HG03095 (cell line): ENCODE data around the gene FUT2.
"Not testable (repeated sequence)": the region's sequence is repeated elsewhere in the genome, so short reads cannot be mapped to it uniquely, and the experiment has no call there.

Source experiments
- ATAC-seq: cut with Tn5 transposase; IDR thresholded peaks from one replicate; pipeline ENCODE4 v1.9.1; 2021; ENCODE audit warnings: moderate library complexity; ENCODE audit not compliant: unreplicated experiment

Gene FUT2

GRCh38 chr19:48670699-48671445 is 24.9 kb upstream of the FUT2 start:
- ATAC-seq: no peak

- ATAC-seq: no peak
Measured at GRCh38 chr19:48671446-48671995, 24.2 kb upstream of the FUT2 start.

DNA sequence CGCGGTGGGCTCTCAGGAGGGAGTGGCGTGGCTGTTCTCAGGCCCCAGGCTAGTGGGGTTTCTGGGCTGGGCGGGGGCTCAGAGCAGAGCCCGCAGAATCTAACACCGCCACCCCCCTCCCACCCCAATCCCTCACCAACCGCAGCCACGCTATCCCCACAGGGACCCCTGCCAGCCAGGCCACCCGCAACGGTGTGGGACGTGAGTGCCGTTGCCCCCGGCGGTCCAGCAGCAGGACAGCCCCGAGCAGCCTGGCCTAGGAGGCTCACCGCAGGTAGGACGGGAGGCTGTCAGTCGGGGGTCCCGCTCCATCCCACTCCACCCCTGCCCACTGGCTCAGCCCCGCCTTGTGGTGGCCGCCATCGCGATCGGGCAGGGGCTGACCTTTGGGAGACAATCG is 22.8 kb upstream of the FUT2 start, which contains the start of gene NTN5:
Gene NTN5 (minus strand): TSS at position 24 of the 400 bp plus-strand sequence. CDS start 2,031 bp downstream, outside the sequence.
- ATAC-seq: no peak

- ATAC-seq: no peak
Measured at GRCh38 chr19:48673436-48674100, 22.2 kb upstream of the FUT2 start.

GRCh38 chr19:48674216-48674809 is 21.5 kb upstream of the FUT2 start:
- no peak for ATAC-seq

GRCh38 chr19:48674921-48675824 is 20.6 kb upstream of the FUT2 start:
- ATAC-seq: no peak

DNA sequence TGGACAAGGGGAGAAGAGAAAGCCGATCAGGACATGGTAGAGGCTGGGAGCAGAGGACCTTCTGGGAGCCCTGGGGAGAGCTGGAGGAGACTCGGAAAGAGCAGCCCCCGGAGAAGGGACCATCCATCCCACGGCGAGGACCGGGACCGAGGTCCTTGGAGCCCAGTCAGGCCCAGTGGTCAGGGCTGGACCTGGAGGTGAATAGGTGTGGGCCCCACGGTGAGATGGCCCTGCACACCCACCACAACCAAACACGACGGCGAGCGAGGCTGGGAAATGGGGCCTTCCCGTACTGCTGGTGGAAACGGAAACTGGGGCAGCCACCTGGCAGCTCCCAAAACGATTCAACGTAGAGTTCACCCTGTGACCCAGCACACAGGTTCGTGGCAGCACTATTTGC is 19.3 kb upstream of the FUT2 start:
- ATAC-seq: no peak

- ATAC-seq: no peak
Measured at GRCh38 chr19:48676887-48677286, 18.9 kb upstream of the FUT2 start.

- ATAC-seq: no peak
Measured at GRCh38 chr19:48678201-48678600, 17.6 kb upstream of the FUT2 start.

DNA sequence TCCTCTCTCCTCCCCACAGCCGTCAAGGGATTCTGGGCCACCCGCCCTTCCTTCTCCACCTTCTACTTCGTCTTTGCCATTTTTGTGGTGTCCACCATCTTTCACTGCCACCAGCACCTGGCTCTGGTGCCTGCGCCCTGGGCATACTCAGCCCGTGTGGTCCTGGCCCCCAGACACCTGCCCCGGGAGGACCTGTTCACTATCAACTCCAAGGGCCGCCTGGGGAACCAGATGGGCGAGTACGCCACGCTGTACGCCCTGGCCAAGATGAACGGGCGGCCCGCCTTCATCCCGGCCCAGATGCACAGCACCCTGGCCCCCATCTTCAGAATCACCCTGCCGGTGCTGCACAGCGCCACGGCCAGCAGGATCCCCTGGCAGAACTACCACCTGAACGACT is 15.8 kb upstream of the FUT2 start:
- not testable (repeated sequence) for ATAC-seq

DNA sequence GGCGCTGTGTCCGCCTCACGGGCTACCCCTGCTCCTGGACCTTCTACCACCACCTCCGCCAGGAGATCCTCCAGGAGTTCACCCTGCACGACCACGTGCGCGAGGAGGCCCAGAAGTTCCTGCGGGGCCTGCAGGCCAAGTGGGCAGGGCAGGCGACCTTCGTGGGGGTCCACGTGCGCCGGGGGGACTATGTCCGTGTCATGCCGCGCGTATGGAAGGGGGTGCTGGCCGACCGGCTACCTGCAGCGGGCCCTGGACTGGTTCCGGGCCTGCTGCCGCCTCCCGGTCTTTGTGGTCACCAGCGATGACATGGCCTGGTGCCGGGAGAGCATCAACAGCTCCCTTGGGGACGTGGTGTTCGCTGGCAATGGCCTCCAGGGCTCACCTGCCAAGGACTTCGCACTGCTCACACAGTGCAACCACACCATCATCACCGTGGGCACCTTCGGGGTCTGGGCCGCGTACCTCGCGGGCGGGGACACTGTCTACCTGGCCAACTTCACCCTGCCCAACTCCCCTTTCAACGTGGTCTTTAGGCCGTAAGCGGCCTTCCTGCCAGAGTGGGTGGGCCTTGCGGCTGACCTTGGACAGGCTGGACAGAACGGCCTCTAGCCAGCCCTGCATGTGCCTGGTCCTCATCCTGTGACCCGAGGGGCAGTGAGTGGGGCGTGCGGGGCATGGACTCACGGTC is 15.2 kb upstream of the FUT2 start:
- ATAC-seq: no peak

DNA sequence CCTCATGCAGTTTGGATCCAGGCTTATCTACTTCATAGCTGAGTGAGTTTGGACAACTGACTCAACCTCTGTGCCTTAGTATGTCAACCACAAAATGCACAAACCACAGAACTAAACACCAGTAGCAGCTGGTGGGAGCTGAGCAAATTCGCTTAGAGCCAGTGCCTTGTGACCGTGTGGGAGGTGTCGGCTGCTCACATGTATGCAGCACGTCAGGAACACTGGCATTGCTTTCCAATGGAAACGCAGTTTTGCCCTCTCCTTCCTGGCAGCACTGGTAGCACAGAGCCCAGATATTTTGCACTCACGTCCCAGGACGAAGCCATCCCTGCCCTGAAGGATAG is 14.7 kb upstream of the FUT2 start:
- no peak for ATAC-seq

GRCh38 chr19:48683349-48683748 is 12.4 kb upstream of the FUT2 start:
- ATAC-seq: no peak

DNA sequence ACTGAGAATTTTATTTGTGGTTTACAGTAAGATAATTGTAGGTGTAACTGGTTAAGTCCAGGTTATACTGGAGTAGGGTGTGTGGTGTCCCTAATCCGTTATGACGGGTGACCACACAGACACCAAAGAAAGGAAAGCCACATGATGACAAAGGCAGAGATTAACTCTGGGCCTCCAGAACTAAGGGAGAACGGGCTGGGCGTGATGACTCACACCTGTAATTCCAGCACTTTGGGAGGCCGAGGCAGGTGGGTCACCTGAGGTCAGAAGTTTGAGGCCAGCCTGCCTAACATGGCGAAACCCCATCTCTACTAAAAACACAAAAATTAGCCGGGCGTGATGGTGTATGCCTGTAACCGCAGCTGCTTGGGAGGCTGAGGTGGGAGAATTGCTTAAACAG is 10.2 kb upstream of the FUT2 start:
- no peak for ATAC-seq

- no peak for ATAC-seq
Measured at GRCh38 chr19:48686088-48686487, 9.7 kb upstream of the FUT2 start.

DNA sequence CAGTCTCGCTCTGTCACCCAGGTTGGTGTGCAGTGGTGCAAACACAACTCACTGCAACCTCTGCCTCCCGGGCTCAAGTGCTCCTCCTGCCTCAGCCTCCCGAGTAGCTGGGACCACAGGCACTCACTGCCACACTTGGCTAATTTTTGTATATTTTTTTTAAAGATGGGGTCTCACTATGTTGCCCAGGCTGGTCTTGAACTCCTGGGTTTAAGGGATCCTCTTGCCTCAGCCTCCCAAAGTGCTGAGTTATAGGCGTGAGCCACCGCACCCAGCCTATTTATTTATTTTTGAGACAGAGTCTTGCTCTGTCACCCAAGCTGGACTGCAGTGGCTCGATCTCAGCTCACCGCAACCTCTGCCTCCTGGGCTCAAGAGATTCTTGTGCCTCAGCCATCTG is 9.1 kb upstream of the FUT2 start:
- not testable (repeated sequence) for ATAC-seq

DNA sequence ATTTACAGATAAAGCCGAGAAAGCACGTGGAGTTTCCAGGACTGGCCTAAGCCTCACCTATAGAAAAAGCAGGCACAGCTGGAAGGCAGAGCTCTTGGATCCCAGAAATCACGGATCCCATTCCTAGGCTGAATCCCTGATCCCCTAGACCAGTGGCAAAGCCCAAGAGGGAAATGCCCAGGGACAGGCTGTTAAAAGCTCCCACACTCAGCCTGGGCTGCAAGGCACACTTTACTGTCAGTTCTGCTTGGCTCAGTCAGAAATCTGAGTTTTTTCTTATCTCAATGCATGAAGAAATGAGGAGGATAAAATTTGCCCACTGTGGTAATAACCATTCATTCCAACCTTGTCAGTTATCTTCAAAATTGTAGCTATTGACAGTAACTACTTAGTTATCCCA is 8.0 kb upstream of the FUT2 start:
- no peak for ATAC-seq

GRCh38 chr19:48689449-48689848 is 6.3 kb upstream of the FUT2 start:
- ATAC-seq: no peak

DNA sequence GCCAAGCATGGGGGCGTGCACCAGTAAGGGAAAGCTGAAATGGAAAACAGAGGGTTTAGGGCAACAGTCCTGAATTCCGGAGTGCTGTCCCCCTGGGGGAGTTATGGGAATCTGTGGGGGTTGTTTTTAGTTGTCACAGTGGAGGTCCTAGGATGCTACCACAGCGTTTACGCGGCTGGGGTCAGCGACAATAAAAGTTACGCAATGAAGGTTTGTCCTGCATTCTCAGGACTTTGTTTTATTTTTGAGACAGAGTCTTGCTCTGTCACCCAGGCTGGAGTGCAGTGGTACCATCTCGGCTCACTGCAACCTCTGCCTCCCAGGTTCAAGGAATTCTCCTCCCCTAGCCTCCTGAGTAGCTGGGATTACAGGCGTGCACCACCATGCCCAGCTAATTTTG is 2.1 kb upstream of the FUT2 start:
- not testable (repeated sequence) for ATAC-seq

- no peak for ATAC-seq
Measured at GRCh38 chr19:48696353-48697010, 711 bp downstream of the FUT2 start.
